Brain pericyte (primary cell): Measurements from ENCODE around the gene TAPT1.

Experiments used
- DNase-seq: peaks from one replicate; pipeline ENCODE4 v3.0.0-alpha.2; 2012; ENCODE audit warnings: low read depth, low spot score

Gene TAPT1

DNA sequence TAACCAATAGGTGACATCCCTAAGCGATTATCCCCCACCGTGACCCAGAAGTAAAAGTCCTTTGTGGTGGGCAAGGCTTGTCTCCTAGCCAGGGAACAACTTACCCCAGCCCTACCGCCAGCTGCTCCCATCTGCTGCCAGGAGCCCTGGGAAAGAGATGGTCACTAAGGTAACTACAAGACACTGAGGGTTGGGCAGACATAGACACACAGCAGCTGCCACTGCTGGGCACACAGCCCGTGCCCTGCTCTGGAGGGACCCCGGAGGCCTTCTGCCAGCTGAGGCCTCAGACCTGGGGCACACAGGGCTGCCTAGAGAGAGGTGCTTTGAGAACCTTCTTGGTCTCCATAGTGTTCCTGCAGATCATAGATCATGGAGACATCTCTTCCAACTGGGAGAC lies 89.4 kb downstream of the TAPT1 start:
- no peak for DNase-seq

DNA sequence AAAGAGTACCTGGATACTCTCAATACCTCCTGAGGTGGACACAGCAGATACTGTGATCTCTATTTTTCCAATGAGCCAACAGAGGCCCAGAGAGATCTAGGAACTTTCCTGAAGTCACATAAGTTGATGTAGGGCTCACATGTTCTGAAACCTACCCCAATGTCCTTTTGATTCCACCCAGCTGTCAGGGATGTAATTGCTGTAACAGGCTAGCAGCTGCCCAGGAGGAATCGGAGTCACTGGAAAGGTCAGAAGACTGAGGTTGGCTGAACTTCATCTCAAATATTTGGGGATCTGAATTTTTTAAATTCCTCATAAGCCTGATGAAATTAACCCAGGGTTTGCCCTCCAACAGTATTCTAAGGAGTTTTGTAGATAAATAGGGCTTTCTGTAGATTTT lies 90.0 kb downstream of the TAPT1 start:
- no peak for DNase-seq

DNA sequence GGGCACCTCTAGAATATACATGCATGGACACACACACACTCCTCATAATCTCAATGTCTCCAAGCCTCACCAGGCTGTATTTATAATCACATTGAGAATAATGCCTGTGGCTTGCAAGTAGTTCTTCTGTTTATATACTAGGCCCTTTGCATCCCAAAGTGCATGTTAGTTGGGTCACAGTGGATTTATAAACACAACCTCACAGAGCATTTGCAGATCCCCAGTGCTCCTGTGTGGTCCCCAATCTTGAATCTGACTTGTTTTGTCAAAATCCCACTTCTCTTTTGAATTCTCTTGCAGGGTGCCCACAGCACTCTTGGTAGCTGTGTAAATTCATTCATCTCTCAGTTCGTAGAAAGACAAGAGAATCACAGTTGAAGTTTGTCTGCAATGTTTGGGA lies 92.9 kb downstream of the TAPT1 start:
- DNase-seq = no peak

DNA sequence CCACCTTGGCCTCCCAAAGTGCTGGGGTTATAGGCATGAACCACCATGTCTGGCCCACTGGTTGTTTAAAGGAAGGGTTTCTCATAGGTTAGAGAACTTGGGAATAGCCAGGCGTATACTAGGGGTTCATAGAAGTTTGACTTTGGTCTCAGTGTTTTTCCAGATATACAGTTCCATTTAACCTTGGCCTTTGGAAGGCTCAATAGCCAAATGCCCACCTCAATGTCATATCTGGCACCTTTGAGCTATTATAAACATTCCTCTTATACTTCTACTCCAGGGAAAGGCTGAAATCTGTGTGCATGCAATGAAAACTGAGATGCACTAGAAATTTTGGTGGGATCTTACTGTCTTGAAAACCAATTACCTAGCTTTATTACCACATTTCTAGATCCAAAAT lies 95.0 kb downstream of the TAPT1 start:
- no peak for DNase-seq

DNA sequence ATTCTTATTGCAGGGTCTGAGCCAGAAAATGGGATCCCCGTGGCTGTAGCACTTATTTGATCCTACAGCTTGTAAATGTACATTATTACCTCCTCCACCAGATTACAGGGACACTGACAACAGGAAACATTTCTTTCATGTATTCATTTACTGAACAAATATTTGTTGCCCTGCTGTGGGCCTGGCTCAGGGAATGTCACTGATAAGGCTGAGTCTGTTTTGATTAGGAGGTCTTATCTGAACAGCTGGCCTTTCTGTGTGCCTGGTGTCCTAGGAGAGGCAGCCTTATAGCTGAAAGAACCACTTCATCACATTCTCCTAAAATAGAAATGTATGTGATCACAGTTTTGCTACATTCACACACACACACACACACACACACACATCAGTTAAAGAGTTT lies 96.9 kb downstream of the TAPT1 start:
- no peak for DNase-seq

DNA sequence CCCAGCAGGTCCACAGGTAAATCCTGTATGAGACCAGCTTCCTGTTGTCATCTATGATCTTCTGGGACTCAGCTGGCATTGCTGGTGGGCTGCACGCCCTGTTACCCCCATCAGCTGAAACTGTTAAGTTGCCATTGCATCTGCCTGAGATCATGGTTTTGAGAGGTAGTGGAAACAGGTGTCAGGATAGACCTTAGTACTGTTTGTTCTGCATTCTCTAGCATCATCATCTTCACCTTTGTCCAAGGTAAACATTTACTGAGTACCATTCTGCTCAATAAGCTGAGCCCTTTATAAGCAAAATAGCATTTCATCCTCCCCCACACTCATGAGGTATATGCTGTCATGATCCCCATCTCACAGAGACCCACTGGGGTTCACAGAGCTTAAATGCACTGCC lies 99.6 kb downstream of the TAPT1 start:
- no peak for DNase-seq

DNA sequence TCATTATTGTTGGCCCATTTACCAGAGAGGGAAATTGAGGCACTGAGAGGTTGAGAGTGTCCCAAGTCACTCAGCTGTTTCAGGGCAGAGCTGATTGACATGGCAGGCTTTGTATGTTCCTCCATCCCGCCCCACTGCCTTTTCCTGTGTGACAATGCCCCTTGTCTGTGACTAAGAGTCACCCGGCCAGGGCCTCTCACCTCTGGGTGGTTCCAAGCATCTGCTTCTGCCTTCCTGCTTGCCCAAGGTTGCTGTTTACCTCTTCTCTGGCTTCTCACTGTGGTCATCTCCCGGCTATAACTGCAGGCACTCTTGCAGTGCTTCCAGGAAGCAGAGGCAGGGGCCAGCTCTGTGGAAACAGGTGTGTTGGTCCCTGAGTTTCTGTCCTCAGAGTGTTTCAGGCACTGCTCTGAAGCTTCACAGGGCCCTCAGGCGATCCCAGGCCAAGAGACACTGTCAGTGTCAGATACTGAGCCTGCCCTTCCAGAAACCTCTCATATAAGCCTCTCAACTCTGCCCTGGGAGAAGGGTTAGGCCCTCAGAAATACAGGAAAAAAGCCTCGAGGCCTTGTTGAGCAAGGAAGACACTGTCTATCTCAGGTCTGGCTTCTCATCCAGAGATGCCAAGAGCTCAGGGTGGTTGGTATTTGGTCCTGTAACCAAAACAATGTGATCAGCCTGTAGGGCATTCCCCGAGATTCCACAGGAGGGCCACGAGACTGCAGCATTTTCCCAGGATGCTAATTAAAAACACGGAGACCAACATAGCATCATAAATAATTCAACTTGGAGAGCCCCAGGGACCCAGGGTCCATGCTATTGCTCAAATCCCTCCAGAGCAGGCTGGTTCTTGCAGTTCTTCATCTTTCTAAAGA lies 100.5 kb downstream of the TAPT1 start:
- no peak for DNase-seq

DNA sequence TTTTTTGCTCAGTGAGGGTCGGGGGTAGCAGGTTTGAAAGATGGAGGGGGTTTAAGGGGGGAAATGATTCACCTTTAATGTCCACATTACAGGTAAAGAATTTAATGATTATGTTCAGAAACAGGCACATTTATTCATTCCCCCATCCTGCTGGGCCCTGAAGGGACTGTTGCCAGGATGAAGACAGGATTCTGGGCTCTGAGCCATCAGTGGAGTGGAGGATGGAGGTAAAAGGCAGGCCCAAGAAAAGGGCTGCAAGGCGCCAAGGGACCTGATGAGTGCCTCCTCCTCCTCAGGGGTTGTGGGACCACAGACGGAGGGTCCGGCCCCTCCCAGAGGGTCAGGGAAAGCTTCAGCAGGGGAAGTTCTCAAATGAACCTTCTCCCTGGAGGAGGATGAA lies 102.0 kb downstream of the TAPT1 start:
- no peak for DNase-seq

DNA sequence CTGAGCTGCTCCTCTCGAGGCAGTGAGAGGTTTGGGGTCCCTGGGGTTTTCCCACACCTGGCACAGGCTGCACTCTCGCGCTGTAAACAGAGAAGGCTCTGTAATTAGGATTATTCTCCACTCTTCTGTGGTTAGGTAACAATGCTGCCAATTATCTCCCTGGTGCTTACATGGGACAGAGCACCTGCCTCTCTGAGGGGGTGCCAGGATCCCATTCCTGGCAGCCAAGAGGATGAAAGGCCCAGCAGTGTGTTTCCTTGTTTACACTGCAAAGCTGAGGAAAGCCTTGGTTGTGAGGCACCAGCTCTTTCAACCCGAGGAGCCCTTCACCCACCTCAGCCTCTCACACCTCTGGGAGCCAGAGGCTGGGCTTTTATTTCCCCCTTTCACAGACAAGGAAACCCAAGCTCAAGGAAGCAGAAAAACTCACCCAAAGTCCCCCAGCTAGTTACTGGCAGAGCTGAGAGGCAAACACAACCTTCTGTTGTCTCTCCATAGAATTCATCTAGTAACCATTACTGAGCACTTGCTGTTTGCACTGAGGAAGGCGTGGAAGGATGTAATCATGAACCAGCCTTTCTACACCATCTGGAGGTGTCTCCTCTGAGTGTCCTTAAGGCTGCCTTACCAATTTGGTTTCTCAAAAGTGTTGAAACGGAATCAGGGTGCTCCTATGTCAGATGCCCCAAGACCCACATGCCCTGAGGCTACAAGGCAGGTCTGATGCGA lies 102.8 kb downstream of the TAPT1 start:
- no peak for DNase-seq

DNA sequence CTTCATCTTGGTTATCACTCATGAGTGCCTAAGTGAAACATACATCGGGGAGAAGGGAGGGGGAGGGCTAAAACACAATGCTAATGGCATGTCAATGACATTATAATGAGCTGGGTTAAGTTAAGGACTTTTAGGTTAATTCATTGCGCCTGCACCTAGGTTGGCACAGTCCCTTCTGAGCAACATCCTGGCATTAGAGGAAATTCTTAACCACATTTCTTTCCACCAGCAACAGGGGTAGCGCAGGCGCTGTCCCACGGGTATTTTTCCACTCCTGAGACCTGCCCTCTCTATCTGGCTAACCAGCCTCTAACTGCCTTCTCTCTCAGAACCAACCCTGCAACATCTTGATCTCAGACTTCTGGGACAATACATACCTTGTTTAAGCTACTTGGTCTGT lies 103.5 kb downstream of the TAPT1 start:
- no peak for DNase-seq

DNA sequence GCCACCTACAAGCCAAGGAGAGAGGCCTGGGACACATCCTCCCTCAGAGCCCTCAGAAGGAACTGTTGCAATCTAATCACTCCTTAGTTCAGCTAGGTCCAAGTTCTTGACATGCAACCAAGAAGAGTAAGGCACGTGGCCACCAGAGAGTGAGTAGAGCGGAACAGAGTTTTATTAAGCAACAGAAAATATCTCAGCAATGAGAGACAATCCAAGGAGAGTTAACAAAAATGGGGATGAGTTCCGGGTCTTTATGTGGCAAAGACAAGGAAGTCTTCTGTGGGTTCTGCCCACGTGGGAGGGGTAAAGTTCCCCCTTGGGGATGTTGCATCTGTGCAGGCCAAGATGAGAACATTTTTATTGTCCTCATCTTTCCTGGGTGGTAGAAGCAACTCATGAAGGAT lies 104.0 kb downstream of the TAPT1 start:
- no peak for DNase-seq

DNA sequence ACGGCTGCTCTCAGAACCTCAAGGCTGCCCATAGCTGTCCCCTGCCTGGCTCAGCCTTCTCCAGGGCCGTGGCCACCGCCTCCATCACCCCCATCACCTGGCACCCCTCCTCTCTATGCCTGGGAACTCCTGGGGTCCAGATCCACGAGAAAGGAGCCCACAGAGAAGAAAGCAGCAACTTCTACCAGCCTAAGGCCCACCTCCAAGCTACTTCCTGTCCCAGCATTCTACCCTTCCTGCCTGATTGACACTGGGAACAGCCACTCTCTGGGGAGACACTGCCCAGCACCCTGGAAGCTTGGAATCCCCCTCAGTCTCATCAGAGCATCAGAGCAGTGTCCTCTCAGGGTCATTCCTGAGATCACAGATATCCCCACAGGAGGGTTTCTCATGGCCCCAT lies 105.6 kb downstream of the TAPT1 start:
- no peak for DNase-seq

DNA sequence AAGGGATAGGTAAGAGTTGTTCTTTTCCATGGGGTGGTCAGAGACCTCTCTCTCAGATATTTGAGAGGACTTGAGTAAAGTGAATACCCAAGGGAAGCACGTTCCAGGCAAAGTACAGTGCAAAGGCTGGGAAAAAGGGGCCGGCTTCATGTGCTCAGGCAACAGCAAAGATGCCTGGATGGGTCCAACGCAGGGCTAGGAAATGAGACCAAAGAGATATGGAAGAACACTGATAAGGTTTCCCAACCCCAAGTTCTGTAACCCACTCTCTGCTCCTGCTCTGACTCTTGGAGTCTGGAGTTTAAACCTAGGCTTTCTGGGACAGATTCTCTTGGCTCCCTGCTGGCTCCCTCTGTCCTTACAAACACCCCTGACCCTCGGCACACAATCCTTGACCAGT lies 106.3 kb downstream of the TAPT1 start:
- no peak for DNase-seq

DNA sequence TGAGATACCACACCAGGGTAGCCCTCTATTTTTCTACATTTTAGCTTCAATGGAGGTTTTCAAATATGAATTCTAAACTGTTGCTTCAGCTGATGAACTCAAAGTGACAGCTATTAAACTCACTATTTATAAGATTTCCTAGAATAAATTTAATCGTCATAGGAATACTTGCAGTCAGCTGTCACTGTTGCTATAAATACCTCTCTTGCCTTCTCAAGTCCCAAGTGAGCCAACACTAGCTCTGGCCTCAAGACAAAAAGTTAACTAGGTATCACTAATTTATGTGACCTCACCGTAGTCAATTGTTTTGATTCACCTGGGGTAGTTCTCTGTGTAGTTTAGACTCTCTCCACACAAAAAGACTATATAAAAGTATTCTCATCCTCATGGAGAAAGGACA lies 108.2 kb downstream of the TAPT1 start:
- DNase-seq = no peak

DNA sequence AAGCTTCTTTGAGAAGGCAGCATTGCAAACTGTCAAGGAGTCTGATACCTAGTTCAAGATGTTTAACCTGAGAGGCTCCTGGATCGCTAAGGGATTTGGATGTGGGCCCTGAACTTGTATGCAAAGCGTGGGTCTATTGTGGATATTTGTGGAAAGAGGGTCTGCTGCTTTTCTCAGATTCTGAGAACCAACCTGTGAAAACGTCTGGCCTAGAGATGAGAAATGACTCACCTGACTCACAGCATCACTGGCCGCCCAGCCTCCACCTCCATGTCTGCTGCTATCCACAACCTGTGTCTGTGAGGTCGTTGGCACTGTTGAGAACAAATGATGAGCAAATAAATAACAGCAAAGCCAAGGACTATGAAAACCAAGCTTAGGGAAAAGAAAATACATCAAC lies 109.1 kb downstream of the TAPT1 start:
- DNase-seq = no peak

DNA sequence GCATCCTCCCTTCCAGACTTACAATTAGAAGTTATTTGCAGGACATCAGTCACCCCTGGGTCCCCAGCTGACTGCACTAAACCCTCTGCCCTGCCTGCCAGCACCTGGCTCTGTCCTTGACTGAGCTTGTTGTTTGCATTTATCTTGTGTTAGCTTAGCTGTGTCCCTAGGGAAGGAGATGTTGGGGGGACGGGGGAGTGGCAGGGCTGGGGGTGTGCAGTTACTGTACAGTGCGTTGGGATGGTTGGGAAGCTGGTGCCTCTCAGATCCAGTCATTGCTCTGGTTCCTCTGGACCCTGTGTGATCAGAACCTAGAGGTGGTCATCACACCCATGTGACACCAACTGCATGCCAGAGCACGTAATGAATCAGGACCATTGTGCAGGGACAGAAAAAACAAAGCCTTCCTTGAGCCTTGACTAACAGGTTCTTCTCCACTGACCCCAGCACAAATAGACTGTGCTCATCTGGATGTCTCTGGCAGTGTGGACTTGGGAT lies 109.7 kb downstream of the TAPT1 start:
- DNase-seq = no peak

DNA sequence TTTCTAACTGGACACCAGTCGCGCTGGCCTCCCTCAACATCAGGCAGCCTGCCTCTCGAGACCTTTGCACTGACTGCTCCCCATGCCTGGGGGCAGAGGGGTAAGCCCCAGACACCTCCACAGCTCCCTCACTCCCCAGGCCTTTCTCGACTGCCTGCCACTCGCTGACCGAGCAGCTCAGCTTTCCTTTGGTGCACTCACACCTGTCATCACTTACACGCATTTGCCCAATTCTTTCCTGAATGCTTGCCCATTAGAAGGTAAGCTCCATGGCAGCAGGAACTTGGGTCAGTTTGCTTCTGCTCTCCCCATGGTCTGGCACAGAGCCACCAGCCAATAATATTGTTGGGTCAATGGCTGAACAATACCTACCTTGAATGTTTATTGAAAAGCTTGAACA lies 110.3 kb downstream of the TAPT1 start:
- no peak for DNase-seq

DNA sequence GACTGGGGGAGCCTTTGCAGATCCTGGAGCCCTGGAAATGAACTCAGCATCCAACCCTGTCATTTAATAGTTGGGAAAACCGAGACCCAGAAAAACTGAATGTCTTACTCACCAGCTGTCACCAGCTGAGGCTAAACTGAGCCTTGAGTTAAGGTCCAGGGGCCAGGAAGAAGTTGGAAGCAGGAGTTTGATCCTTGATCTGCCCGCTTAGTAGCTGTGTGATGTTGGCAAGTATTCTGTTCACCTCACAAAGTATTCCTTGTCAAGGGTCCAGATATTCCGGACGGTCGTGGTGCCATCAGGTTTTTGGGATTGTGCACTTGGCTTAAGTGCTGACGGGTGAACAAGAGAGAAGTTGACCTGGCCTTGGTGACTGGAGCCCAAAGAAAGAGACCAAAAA lies 111.7 kb downstream of the TAPT1 start:
- DNase-seq = no peak

DNA sequence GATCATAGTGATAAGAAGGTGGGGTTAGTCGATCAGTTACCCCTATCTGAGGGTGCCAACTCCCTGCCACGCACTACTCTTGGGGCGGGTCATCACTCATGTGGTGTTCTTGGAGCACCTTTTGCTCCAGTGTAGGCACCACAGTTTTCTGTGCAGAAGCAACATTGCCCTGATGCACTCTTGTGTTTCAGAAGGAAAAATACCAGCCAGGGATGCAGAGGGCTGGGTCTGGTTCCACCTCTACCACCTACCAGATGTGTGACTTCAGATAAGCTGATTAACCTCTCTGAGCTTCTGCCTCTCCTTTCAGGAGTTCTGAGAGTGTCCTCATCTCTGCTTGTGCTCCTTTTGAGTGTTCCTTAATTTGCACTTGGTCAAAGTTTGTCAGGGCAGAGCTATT lies 112.5 kb downstream of the TAPT1 start:
- no peak for DNase-seq

DNA sequence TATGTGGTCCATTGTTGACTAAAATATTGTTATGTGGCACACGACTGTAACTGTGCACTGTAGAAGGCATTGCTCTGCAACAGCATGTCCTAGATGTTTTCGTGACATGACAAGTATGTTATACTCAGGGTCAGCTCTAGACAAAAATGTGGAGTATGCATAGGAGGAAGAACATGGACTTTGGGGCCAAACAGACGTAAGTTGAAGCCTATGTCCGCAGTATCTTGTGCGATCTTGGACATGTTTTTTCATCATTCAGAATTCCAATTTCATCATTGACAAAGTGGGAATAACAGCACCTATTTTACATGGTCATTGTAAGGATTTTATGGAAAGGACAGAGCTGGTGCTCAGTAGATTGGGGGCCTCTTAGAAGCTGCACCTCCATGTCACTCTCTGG lies 114.7 kb downstream of the TAPT1 start:
- no peak for DNase-seq

DNA sequence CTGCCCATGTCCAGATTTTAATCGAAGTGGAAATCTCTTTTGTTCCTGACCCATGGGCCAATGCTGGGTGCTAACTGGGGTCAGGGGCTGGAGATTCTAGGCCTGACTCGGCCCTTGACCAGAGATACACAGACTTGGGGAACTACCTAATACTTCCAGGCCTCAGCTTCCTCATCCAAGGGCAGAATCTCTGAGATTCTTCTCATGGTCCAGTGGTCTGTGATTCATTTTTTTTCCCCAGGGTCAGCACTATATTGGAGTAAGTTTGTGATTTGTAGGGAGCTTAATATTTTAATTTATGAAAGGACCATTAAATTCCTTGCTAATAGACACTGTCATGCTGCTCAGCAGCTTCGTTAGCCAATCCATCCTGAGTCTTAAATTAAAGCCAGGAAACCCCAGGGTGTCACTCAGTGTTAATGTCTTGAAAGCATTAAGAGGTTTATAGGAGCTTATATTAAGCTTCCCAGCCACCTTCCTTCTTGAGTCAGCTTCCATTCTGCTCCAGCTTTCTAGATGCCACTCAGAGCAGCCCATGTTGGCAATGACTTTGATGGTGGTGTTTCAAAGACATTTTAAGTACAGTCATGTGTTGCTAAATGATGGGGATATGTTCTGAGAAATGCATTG lies 115.5 kb downstream of the TAPT1 start:
- no peak for DNase-seq
